GM21576 (cell line): Measurements from ENCODE around the gene GNGT2.

Experiments
- ATAC-seq: cut with Tn5 transposase; IDR thresholded peaks from one replicate; pipeline ENCODE4 v1.9.1; 2021; ENCODE audit warnings: mild to moderate bottlenecking, moderate library complexity; ENCODE audit not compliant: unreplicated experiment

The GNGT2 gene

DNA sequence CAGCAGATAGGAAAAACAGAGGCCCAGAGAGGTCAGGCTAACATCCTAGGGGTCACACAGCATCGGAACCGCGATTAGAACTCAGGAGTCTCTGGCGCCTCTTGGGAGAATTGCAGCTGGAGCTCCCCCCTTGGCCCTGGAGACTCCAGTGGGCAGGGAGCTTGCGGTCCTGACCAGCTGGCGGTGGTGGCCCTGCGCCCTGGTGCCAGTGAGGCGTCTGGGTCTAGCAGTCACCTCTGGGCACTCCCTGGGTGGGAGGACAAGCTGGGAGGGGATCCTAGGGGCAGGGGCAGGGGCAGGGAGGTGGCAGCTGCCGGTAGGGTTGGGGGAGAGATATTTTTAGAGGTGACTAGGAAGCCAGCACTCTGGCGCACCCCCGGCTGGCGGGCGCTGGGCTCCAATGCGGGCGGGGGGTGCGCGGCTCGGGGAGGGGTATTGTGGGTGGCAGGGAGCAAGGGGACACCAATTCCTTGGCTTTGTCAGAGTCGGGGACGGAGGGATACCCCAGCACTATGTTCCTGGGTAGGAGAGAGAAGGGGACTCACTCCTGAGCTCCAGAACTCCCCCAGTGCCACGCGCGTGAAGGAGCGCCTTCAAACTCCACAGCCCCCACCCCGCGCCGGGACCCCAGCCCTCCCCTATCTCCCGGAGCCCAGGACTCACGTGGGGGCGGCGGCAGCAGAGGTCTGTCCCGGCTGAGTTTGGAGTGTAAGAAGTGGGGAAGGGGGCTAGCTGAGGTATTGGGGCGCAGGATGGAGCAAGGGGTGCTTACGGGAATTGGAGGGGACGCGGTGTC, 19.6 kb upstream of the GNGT2 start:
- ATAC-seq: no peak

DNA sequence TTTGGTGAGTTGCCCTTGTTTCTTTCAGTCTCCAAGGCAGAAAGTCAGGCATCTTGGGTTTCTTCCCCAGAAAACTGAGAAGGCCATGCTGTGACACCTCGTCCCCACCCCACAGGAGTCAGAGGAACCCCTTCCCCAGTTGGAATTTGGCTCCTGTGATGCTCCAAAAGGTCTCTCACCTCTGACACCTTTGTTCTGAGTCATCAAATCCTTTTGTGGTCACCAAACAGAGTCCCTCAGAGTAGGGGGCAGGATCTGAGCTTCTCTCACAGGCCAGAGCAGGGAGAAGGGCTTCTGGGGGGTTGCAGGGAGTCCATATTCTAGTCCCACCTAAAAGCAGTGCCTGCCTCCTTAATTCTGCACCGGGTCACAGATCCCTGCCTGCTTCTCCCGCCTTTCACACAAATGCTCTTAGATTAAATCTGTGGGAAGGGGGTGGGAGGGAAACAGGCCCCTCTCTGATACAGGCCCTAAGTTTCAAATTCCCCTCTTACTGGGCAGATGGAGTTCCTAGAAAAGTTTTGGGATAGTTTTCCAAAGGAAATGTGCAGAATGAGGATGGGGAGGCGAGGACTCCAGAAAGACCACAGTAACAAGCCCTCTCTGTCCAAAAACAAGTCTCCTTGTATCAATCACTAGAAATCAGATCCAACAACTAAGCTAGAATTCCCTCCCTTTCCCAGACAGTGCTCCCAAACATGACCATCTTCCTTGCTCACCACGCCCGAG, 18.9 kb upstream of the GNGT2 start:
- ATAC-seq: no peak

DNA sequence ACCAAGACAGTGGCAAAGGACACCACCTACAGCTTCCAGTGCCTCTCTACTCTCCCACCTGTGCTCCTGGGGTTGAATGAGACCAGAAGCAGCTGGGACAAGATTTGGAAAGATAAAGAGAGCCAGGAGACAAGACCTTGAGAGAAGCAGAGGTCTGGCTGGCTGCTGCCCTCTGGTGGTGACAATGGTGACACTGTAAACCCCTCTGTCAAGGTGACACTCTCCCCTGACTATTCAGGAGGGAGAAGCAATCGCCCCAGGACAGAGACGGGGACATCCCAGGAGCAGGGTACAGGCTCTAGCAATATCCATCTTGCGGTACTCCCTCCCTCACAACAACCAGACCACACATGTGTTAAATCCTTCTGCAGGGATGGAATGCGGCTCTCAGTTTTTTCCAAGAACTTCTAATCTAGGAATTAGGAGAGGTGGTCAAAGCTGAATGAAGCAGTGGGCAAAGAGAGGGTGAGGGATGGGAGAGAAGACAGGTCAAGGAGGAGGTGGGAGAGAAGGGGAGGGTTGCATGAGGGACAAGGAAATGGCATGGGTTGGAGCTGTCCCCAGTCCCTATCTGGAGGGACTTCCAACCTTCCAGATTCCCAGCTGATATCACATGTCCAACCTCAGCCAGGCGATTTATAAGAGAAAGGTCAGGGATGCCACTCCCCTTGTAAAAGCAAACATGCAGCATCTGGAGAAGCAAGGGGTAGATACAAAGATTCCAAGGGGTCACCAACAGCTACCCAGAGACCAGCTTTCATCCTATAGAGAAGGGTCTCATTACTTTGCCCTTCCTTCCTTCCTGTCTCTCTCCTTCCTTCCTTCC, 17.3 kb upstream of the GNGT2 start:
- ATAC-seq: no peak

DNA sequence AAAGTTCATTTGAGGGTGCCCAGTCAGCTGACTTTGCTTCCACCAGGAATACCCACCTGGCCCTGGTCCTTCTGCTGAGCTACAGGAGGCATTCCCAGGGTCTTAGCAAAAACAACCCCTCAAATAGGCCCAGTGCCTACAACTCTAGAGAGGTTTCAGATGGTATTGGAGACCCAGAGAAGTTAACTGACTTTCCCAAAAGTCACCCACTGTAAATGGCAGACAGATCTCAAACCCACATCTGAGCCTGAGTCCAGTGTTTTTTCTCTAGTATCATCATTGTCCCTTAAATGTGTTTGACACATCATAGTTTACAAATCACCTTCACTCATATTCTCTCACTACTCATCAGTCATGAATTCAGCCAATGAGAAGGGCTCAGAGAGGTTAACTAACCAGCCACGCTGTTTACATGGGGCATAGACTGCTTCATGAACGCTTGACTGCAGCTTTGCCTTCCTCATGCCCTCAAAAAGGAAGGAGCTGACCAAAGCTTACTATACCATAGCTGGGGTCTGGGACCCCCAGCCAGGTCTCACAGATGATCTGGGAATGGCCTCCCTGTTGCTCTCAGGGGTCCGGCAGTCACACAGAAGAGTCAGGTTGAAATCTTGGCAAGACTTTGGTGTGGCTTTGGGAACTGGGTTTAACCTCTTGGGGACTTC, 16.5 kb upstream of the GNGT2 start:
- ATAC-seq: no peak

DNA sequence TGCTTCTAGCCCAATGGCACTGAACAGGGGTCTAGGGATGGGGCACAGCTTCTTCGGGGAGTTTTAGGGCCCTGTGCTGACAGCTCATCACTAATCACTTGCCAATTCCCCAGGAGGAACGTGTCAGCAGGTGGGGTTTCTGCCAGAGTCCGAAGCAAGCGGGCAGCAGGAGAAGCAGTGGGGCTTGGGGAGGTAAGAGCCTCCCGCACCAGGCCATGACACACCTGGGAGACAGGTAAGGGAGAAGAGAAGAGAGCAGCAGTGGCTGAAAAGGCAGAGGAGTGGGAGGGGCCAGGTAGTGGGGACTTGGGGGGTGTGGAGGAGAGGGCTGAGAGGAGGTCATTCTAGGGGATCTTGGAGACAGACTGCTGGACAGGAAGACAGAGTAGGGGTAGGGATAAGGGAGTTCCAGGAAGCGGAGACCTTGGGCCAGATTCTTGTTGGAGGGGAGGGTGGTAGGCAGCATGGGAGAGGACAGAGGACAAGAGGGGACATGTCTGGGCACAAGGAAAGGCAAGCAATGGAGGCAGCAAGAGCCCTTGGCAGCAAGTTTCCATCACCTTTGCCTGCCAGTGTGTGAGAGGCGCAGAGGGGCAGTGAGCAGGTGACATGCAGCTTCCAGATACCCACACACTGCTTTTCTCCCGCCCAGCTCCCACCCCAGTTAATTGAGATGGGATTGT, 15.3 kb upstream of the GNGT2 start:
- no peak for ATAC-seq

DNA sequence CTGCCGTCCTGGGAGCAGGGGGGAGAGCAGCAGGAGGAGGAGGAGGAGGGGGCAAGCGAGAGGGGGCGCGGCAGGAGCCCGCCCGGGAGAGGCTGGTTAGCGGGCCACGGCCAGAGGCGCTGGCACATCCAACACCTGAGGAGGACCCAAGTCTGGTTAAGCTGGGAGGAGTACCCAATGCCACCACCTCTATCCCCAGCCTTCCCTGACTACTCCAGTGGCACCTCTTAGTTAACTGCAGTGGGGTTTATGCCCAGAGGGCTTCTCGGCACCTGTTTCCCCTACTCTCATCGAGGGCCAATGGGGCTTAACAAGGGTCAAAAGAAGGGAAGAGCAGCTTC, 14.6 kb upstream of the GNGT2 start:
- no peak for ATAC-seq

DNA sequence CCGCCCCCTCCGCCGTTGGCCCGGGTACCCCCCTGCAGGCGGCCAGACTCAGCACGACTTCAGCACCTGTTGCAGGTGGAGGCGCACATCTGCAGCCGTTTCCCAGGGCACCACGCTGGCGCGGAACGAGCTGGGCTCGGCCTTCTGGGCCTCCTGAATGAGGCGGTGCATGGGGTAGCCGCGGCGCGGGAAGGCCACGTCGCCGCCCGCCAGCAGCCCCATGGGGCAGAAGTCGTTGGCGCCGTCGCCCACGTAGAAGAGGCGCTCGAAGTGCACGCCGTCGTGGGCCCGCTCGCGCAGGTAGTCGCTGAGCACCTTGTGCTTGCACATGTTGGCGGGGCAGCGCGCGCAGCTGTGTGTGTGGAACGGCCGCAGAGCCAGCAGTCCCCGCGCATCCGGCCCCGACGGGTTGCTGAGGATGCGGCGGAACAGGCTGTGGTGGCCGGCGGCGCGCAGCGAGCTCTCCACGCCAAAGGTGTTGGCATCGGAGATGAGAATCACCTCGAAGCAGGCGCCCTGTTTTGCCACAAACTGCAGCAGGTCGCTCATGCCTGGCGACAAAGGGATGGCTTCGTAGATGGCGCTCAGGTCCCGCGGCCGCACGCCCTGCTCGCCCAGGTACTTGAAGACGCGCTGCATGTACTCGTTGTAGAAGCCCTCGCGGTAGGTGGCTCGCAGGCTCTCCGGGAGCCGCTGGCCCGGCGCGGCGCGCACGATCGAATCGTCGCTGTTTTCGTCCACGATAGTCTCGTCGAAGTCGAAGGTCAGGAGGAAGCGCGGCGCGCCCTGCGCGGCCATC, 14.0 kb upstream of the GNGT2 start:
- no peak for ATAC-seq

DNA sequence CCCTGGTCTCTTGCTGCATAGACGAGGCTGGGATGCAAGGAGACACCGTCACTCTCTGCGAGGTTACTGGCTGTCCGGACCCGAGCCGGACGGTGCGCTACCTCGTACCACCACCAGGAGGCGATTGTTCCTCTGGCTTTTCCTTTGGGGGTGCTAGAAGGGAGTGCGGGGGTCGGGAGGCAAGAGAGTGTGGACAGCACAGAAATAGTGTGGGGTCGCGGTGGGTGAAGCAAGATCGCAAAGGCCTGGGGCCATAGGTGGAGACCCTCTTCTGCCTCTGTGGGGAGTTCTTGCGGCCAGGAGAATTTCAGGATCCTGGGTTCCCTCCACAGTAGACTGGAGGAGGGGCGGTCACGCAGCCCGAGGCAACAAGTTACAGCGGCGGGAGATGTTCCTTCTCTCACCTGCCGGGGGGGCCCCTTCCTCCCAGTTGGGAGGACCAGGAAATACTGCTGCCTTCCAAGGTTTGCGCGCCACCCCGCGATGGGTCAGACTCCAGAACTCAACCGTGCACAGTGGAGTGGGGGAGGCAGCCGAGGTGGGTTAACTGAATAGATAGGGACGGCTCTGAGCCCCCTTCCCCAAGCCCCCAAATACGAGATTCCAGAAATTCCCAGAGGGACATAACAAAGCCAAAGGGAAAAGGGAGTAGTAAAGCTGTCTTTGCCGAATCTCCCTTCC, 13.3 kb upstream of the GNGT2 start:
- ATAC-seq: no peak

DNA sequence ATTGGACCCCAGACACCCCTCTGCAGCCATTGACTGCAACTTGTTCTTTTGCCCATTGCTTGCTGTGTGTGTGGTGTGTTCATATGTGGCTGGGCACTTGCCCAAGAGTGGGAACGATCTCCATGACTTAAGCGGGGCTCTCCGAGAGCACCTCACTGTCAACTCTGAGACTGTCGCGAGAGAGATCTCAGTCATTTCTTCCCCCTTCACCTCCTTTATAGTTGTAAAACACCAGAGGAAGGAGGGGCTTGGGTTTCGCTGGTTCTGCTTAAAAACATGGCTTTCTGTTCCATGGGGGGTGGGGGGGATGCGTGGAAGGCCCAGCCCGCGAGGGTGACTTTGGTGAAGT, 12.8 kb upstream of the GNGT2 start:
- ATAC-seq: no peak

DNA sequence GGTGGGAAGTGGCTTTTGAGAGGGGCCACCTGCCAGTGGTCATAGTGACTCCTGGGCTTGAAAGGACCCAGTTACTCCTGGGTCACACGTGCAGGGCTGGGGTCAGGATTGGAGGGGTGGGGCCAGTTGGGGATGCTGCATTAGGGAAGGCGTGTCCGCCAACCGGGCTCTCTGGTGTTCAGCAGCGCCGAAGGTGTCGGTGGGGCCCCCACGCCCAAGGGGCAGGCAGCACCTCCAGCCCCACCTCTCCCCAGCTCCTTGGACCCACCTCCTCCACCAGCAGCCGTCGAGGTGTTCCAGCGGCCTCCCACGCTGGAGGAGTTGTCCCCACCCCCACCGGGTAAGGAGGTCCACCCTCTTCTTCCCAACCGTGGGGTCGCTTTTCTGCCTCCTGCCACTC, 9.6 kb upstream of the GNGT2 start:
- no peak for ATAC-seq

DNA sequence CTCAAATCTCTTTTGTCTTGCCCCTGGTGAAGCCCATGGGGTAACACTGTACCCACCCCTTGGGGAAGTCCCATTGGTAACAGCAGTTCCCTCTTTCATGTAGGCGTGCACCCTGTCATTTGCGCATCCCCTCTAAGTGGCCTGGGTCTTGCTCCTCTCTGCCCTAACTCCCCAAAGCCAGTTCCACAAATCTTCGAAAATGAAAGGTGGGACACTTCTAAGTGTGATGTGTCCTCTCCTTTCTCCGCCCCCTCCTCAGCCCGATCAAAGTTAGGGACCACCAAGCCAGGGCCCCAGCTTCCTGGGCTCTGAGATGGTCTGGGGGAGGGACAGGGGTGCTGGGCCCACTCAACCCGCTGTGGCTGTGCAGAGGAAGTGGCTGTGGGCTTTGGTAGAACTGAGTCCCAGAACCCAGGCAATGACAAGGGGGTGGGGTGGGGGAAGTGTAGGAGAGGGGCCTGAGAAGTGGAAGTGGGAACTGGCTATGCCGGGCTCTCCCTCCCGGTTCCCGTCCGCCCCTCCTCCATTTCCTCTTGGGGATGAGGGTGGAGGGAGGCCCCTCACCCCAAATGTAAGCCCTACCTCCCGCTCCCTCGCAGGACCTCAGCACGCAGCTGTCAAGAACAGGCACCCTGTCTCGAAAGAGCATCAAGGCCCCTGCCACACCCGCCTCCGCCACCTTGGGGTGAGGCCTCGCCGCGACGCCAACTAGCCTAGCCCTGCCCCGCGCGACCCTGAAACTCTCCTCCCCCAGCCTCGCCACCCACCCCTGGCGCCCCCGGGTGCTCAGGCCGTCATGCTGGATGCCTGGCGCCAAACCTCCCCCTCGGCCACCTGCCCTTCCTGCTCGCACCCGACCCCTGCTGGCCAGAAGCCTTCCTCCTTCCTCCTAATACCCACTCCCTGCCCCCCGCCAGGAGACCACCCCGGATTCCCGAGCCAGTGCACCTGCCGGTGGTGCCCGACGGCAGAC, 8.9 kb upstream of the GNGT2 start:
- ATAC-seq: no peak

DNA sequence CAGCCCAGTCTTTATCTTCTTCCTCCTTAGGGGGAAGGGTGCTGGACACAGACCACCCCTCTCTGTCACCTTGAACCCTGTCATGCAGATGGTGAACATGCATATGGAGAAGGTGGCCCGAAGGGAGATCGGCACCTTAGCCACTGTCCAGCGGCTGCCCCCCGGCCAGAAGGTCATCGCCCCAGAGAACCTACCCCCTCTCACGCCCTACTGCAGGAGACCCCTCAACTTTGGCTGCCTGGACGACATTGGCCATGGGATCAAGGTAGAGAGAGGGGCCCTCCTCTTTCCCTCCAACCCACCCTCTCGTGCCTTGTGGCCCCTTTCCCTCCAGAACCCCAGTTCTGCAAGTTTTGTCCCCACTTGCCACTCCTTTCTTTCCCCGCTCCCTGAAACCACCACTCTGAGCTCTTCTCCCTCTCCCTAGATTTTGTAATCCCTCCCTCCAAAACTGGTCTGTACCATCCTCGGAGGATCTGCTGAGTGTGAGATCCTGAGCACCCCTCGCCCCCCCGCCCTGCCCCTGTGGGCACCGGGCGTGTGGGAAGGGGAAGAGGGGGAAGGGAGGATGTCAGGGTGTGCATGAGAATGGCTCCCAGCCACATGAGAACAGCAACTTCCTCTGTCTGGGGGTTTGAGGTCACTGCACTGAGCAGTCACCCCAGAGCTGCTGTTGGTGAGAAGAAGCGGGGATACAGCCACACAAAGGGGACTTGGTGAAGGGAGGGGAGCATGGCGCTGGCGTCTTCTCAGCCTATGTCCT, 7.5 kb upstream of the GNGT2 start:
- ATAC-seq: peak; percentile 43

DNA sequence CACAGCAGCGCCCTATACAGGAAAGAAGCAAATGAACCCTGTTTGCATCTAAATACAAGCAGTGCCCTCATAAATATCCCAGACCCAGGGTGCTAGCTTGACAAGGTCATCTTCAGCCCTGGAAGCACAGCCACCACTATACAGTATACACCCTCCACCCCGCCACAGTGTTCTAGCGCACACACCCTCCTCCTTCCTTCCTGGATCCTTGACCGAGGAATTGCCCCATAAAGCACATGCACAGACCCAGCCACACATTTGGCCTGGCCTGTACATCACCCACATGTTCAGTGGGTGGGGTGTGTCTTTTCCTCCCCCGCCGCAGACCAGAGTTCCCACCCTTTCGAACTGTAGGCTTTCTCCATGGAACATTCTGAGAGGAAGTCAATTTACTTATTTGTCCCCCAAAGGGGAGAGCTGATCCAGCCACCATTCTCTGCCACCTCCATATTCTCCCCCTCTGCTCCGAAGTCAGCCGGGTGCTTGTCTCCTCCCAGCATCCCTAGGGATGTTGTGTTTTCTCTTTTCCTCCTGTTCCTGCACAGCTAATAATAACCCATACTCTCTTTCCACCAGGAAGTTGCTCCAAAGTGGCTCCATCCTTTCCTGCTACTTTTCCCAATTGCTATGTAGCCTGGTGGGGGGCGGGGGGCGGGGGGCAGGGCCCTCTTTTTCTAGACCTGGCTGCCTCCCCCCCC, 6.7 kb upstream of the GNGT2 start:
- ATAC-seq: no peak

DNA sequence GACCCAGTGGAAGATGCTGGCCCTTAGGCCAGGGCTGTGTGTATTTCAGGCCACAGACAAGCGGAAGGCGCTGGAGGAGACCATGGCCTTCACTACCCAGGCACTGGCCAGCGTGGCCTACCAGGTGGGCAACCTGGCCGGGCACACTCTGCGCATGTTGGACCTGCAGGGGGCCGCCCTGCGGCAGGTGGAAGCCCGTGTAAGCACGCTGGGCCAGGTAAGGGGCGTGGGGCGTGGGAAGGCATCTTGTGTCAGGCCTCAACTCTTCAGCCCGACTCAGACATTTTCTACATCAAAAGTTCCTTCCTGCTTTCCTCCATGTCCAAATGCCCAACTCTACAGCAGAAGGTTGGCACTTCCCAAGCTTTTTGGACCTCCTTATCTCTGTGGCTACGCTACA, 6.1 kb upstream of the GNGT2 start:
- ATAC-seq: no peak

DNA sequence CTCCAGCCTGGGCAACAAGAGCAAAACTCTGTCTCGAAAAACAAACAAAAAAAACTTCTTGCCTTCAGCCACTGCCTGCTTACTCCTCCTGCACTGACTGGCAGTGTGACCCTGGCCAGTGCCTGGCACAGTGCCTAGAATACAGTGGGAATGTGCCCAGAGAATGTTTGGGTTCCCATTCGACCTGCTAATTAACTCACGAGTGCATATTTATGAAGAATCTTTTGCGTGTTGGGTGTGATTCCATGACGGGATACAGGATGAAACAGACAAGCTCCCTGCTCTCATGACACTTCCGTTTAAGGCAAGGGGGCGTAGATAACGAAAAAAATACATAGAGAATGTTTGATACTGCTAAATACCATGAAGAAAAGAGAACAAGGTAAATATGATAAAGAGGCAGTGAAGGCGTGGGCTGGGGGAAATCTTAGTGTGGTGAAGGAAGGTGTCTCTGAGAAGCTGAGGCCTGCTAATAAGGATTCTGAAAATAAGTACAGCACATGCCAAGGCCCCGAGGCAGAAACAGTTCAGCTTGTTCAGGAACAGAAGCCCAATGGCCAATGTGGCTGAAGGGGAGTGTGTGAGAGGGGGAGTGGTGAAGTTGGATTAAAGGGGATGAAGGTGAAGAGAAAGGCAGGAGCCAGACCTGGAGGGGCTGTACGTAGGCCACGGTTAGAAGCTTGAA, 4.4 kb upstream of the GNGT2 start:
- ATAC-seq: no peak

DNA sequence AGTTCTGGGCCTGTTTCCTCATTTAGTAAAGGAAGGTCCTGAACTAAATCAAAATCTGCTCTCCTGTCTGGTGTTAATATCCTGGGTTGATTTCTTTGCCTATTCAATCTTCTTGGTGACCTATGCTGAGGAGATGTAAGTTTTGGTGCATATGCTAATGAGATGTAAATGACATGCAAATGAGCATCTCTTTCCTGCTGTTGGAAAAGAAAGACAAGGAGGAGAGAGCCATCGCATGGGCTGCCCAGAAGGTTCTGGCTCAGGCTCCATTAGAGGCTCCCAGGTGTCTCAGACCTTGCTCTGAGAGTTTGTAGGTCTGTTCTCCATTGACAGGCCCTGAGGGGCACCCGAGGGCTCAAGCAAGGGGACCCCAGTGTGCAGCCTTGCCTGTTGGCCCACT, 3.5 kb upstream of the GNGT2 start:
- no peak for ATAC-seq
